Measurements from ENCODE around the gene ANKRD55.

Gene ANKRD55

GRCh38 chr5:56169949-56170348 lies 63.2 kb downstream of the ANKRD55 start:
- H3K27ac ChIP-seq = no peak overlapping the region
- no peaks in the 10 kb centered on the region for H3K36me3 ChIP-seq (ENCODE audit: insufficient read depth, low read length)
- no peak overlapping the region for H3K4me3 ChIP-seq
- no peak overlapping the region for H3K9ac ChIP-seq (ENCODE audit: insufficient read length)
- TF ChIP-seq EZH2 (IDR thresholded peaks at IDR 0.05) (no peak), POLR2AphosphoS5 (IDR thresholded peaks at IDR 0.05; ENCODE audit: borderline replicate concordance, low read depth, low read length) (no peak), FOXP2 (optimal IDR thresholded peaks at IDR 0.05; ENCODE audit: control extremely low read depth, extremely low read length, insufficient read depth) (no peak)
- DNase-seq (ENCODE audit: low read depth, low spot score) = no peak
- no peaks in the 10 kb centered on the region for H3K9me3 ChIP-seq (ENCODE audit: low read depth, low read length)

DNA sequence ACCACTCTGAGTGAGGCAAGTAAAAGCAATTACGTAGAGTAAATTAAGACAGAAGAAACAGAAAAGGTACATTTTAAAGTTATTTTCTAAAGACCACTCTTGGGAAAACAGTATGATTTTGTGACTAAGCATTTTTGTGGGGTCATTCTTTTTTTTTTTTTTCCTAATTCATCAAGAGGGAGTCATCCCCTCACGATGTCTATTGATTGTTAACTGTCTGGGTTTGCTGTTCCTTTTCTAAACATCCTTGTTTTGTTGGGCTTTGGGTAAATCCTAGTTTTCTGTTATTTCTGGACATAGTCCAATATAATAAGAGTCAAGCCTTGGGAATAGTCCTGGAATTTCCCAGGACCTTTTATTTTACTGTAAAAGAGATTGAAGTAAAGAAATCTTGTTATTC lies 63.8 kb downstream of the ANKRD55 start:
- no peak overlapping the region for H3K9ac ChIP-seq (ENCODE audit: insufficient read length)
- no peak overlapping the region for H3K4me3 ChIP-seq
- H3K36me3 ChIP-seq (ENCODE audit: insufficient read depth, low read length) = no peaks in the 10 kb centered on the region
- H3K9me3 ChIP-seq (ENCODE audit: low read depth, low read length) = no peaks in the 10 kb centered on the region
- TF ChIP-seq POLR2AphosphoS5 (IDR thresholded peaks at IDR 0.05; ENCODE audit: borderline replicate concordance, low read depth, low read length) (no peak), FOXP2 (optimal IDR thresholded peaks at IDR 0.05; ENCODE audit: control extremely low read depth, extremely low read length, insufficient read depth) (no peak), EZH2 (IDR thresholded peaks at IDR 0.05) (no peak)
- no peak for DNase-seq (ENCODE audit: low read depth, low spot score)
- no peak overlapping the region for H3K27ac ChIP-seq

DNA sequence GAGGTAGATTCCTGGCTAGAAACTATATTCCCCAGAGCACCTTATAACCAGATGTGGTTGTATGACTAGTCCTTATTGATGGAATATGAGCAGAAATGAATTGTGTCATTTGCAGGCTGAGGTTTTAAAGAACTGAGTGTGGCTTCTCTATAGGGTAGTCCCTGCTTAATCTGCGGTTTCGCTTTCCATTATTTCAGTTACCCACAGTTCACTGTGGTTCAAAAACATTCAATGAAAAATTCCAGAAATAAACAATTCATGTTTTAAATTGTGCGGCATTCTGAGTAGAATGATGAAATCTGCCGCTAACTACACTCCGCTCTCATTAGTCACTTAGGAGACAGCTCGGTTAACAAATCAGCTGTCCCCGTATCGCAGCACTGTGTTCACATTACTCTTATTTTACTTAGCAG lies 65.1 kb downstream of the ANKRD55 start:
- H3K9ac ChIP-seq (ENCODE audit: insufficient read length) = no peak overlapping the region
- no peaks in the 10 kb centered on the region for H3K36me3 ChIP-seq (ENCODE audit: insufficient read depth, low read length)
- no peak for DNase-seq (ENCODE audit: low read depth, low spot score)
- H3K9me3 ChIP-seq (ENCODE audit: low read depth, low read length) = no peaks in the 10 kb centered on the region
- no peak overlapping the region for H3K4me3 ChIP-seq
- no peak overlapping the region for H3K27ac ChIP-seq
- no peak for TF ChIP-seq EZH2 (IDR thresholded peaks at IDR 0.05)
- TF ChIP-seq POLR2AphosphoS5 (IDR thresholded peaks at IDR 0.05; ENCODE audit: borderline replicate concordance, low read depth, low read length) = no peak
- no peak for TF ChIP-seq FOXP2 (optimal IDR thresholded peaks at IDR 0.05; ENCODE audit: control extremely low read depth, extremely low read length, insufficient read depth)

DNA sequence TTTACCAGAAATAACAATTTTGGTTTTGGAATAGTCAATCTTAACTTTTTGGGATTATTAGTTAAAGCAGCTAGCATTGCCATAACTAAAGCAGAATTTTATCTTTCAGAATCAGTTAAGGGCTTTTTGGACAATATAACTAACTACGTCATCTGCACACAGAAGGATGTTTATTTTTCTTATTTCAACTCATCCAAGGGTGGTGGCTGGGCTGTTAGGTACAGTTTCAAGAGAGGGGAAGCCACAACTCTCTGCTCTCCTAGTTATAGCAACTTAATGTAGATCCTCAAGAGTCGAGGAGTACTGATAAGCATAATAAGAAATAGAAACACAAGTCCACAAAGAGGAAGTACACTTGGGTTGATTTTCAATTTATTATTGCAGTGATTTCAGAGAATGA lies 65.6 kb downstream of the ANKRD55 start:
- no peaks in the 10 kb centered on the region for H3K36me3 ChIP-seq (ENCODE audit: insufficient read depth, low read length)
- DNase-seq (ENCODE audit: low read depth, low spot score) = no peak
- TF ChIP-seq POLR2AphosphoS5 (IDR thresholded peaks at IDR 0.05; ENCODE audit: borderline replicate concordance, low read depth, low read length) (no peak), FOXP2 (optimal IDR thresholded peaks at IDR 0.05; ENCODE audit: control extremely low read depth, extremely low read length, insufficient read depth) (no peak), EZH2 (IDR thresholded peaks at IDR 0.05) (no peak)
- H3K9me3 ChIP-seq (ENCODE audit: low read depth, low read length) = no peaks in the 10 kb centered on the region
- no peak overlapping the region for H3K4me3 ChIP-seq
- H3K9ac ChIP-seq (ENCODE audit: insufficient read length) = no peak overlapping the region
- no peak overlapping the region for H3K27ac ChIP-seq

- TF ChIP-seq EZH2 (IDR thresholded peaks at IDR 0.05) (no peak), POLR2AphosphoS5 (IDR thresholded peaks at IDR 0.05; ENCODE audit: borderline replicate concordance, low read depth, low read length) (no peak), FOXP2 (optimal IDR thresholded peaks at IDR 0.05; ENCODE audit: control extremely low read depth, extremely low read length, insufficient read depth) (no peak)
- Histone ChIP-seq H3K36me3 (ENCODE audit: insufficient read depth, low read length) (no peaks in the 10 kb centered on the region), H3K9me3 (ENCODE audit: low read depth, low read length) (no peaks in the 10 kb centered on the region), H3K27ac (no peak overlapping the region), H3K4me3 (no peak overlapping the region), H3K9ac (ENCODE audit: insufficient read length) (no peak overlapping the region)
- no peak for DNase-seq (ENCODE audit: low read depth, low spot score)
Measured at GRCh38 chr5:56166671-56167385, 66.3 kb downstream of the ANKRD55 start.

- Histone ChIP-seq H3K9me3 (ENCODE audit: low read depth, low read length) (no peaks in the 10 kb centered on the region), H3K4me3 (no peak overlapping the region), H3K9ac (ENCODE audit: insufficient read length) (no peak overlapping the region), H3K36me3 (ENCODE audit: insufficient read depth, low read length) (no peaks in the 10 kb centered on the region), H3K27ac (no peak overlapping the region)
- TF ChIP-seq FOXP2 (optimal IDR thresholded peaks at IDR 0.05; ENCODE audit: control extremely low read depth, extremely low read length, insufficient read depth) (no peak), POLR2AphosphoS5 (IDR thresholded peaks at IDR 0.05; ENCODE audit: borderline replicate concordance, low read depth, low read length) (no peak), EZH2 (IDR thresholded peaks at IDR 0.05) (no peak)
- no peak for DNase-seq (ENCODE audit: low read depth, low spot score)
Measured at GRCh38 chr5:56164376-56164775, 68.8 kb downstream of the ANKRD55 start.

- no peak for DNase-seq (ENCODE audit: low read depth, low spot score)
- H3K27ac ChIP-seq = no peak overlapping the region
- H3K9me3 ChIP-seq (ENCODE audit: low read depth, low read length) = no peaks in the 10 kb centered on the region
- H3K9ac ChIP-seq (ENCODE audit: insufficient read length) = no peak overlapping the region
- no peak overlapping the region for H3K4me3 ChIP-seq
- no peaks in the 10 kb centered on the region for H3K36me3 ChIP-seq (ENCODE audit: insufficient read depth, low read length)
- TF ChIP-seq FOXP2 (optimal IDR thresholded peaks at IDR 0.05; ENCODE audit: control extremely low read depth, extremely low read length, insufficient read depth) (no peak), EZH2 (IDR thresholded peaks at IDR 0.05) (no peak), POLR2AphosphoS5 (IDR thresholded peaks at IDR 0.05; ENCODE audit: borderline replicate concordance, low read depth, low read length) (no peak)
Measured at GRCh38 chr5:56161927-56162326, 71.2 kb downstream of the ANKRD55 start.

DNA sequence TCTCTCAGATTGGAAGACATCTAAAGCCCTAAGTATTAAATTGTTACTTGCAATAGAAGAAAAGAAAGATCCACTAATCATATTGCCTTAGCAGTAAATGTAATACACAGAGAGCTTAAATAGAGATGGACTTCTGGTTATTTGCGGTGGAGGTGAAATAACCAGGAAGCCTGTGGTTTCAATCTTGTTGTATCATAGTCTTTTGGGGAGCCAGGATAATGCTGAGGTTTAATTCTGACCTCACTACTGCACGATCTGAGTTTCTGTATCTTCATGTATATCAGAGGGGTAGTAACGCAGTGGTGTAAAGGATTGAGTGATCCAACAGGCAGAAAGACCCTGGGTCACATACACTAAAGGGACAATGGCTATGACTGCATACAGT lies 71.7 kb downstream of the ANKRD55 start:
- no peak overlapping the region for H3K9ac ChIP-seq (ENCODE audit: insufficient read length)
- no peaks in the 10 kb centered on the region for H3K9me3 ChIP-seq (ENCODE audit: low read depth, low read length)
- H3K36me3 ChIP-seq (ENCODE audit: insufficient read depth, low read length) = no peaks in the 10 kb centered on the region
- H3K27ac ChIP-seq = no peak overlapping the region
- TF ChIP-seq POLR2AphosphoS5 (IDR thresholded peaks at IDR 0.05; ENCODE audit: borderline replicate concordance, low read depth, low read length) (no peak), FOXP2 (optimal IDR thresholded peaks at IDR 0.05; ENCODE audit: control extremely low read depth, extremely low read length, insufficient read depth) (no peak), EZH2 (IDR thresholded peaks at IDR 0.05) (no peak)
- H3K4me3 ChIP-seq = no peak overlapping the region
- no peak for DNase-seq (ENCODE audit: low read depth, low spot score)

All from SK-N-MC (cell line).